Measurements from ENCODE around the gene DIP2C.

Gene DIP2C

DNA sequence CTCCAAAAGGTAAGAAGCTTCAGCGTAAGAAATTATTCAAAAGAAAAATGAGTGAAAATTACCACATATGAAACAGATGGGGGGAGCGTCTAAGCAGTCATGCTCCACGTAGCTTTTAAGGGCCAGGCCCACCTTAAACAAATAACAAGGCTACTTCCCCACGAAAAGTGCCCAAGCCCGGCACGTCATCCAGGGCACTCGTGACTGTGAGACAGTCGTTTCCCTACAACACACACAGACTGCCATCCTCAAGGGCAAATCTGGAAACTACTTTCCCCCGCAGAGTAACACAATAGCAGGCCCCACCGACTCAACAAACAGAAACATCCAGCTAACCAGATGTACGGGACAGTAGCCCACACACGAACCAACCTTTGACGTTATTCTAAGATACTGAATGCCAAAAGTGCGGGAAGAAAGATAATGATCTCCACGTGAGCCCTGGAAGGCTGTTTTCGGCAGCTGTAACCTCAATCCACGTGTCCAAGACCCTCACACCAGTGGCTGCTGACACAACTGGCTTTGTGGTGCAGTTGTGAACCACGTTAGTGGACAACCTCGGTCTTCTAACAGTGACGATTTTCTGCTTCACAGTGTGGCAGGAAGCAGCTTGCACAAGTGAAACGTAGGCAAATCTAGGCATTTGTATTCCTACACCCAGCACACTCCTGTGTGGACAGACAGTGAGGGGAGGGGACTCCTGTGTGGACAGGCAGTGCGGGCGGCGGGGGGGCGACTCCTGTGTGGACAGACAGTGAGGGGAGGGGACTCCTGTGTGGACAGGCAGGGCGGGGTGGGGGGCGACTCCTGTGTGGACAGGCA is 302.5 kb downstream of the DIP2C start:
- DNase-seq, result peak; percentile 5

DNA sequence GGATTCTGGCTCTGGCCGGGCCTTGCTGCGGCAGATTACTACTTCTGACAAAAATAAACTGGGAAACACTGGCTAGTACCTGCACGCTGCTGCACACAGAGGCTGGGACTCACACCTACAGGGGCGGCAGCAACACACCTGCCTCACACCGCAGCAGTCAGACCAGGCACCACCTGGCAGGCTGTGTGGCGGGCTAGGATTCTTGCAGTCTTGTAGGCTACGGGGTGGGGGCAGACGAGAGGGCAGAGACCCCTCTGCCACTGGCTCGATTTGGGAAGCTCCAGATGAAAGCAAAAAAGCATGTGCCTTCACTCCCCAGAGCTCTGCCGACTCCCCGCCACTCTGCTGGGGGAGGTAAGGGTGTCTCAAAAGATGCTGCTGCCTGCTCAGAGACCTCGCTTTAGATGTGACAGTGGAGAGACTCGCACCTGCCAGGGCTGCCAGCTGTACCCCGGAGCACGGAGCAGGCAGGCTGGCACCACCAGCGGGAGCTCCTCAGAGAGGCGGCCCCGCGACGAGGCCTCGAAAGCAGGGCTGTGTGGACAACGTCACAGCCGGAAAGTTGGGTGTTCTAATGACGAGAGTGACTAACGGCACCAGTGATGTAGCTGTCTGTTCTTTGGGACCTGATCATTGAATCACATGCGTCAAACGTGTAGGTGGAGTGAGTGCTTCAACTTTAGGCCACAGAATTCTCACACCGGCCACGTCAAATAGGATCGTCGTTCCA is 303.7 kb downstream of the DIP2C start:
- DNase-seq, result no peak

DNA sequence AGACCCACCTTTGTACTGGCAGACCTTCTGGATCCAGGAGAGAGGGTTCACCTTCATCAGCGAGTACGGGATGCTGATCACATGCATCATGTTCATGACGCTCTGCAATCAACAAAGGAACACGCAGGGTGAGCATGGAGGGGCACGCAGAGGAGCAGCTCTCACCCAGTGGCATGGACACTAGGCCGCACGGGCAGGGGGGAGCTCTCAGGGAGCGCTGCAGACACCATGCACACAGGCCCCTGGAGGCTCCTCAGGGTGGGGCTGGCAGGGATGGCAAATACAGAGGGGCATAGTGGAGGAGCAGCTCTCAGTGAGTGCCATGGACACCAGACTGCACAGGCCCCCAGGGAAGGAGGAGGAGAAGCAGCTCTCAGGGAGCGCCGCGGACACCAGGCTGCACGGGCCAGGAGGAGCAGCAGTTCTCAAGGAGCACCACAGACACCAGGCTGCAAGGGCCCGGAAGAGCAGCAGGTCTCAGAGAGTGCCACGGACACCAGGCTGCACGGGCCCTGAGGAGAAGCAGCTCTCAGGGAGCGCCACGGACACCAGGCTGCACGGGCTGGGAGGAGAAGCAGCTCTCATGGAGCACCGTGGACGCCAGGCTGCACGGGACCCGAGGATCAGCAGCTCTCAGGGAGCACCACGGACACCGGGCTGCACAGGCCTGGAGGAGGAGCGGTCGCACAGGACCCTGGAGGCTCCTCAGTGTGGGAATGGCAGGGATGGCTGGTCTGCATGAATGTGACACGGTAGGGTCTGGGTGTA is 304.7 kb downstream of the DIP2C start:
- DNase-seq, result no peak

DNA sequence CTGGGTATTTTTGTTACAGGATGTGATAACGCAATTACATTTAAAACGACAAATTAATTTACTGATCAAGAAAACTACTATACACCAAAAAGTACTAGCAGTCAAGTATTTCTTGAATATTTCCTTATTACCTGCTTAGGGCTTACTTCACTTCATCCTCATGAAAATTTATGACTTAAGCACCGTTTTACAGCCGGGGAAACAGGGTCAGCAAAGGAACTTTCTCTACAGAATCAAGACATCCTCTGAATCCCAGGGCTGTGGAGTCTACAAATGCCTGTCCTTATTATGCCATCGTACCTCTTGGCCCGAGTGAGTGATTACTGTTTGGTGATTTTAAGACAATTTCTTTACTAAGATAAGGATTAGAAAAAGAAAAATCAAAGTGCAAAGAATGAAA is 305.9 kb downstream of the DIP2C start:
- DNase-seq, result no peak

DNA sequence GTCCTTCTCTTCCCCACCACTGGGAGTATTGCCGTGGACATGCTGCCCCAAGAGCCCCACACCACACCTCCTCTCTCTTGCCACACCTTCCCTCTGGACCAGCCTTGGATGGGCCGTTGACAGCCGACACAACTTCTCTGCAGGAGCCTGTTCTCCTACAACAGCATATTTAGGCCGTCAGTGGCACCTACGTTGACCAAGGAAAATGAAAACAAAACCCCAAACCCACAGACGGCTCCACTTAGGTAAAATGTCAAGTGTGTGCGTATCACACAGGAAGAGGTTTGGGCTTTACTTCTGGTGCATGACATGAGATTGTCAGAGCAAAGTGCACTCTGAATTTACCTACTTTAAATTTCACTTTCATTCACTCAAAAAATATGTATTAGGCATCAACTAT is 307.7 kb downstream of the DIP2C start:
- DNase-seq, result no peak

DNA sequence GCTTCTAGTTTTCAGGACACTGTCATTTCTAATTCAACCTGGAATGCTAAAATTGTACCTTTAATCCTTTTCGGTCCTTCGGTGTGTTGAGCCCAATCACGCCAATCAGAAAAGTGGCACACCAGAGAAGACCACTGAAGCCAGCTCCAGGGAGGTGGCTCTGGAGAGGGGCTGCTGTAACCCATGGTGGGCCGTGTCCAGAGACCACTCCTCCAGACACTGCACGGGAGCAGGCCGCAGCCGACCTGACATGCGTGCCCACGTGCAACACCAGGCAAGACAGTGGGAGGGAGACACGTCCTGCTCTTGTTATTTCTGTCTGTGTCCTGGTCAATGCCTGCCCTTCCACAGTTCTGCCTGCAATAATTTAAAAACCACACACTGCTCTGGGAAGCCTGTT is 308.1 kb downstream of the DIP2C start:
- DNase-seq, result no peak

DNA sequence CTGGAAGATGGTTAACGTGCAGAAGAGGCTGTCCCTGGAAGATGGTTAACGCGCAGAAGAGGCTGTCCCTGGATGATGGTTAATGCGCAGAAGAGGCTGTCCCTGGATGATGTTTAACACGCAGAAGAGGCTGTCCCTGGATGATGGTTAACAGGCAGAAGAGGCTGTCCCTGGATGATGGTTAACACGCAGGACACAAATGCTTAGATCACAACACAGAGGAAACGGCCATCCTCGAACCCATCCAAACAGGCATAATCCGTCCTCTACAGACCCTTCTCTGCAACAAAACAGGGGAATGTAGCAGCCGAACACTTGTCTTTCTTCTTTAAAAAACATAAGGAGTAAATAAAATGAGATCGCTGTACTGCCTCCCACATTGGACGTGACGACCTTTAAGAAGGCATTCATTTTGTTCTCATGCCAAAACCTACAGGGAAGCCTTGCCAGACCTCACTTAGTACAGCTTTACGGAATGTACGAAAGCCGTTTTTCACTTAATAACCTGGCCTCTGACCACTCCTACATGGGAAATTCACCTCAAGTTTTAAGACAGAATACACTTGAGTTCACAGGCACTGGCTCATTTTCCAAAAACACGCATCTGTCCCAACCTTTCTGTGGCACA is 309.0 kb downstream of the DIP2C start:
- no peak for DNase-seq

DNA sequence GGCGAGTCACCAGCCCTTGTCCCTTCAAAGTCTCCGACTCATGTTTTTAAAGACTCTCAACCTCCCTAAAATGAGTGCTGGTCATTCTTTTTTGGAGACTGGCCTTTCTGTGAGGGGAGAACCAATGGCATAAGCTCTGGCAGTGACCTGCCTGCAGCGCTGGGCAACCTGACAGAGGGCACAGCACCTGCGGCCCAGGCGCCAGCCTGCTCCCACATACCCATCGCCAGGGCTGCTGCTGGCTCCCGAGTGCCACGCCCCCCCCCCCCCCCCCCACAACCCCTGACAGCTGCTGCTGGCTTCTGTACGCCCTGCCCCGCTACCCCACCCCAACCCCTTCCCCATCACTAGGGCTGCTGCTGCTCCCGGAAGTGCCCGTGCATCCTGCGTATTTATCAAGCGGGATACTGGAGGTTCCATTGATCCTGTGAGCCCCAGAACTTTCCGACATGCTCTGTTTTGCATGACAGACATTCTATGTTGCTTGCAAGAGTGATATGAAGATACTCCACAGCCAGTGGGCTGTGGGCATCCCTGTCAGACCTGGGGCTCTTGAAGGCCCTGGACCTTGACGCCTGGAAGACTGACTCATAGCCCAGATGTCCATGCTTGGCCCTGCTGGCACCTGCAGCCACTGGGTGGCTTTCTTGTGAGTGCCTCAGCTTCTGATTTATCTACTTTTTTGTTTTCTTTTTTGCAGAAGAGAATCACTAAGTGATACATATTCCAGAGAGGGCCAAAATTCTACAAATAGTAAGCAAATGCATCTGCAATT is 310.4 kb downstream of the DIP2C start:
- DNase-seq, result no peak

DNA sequence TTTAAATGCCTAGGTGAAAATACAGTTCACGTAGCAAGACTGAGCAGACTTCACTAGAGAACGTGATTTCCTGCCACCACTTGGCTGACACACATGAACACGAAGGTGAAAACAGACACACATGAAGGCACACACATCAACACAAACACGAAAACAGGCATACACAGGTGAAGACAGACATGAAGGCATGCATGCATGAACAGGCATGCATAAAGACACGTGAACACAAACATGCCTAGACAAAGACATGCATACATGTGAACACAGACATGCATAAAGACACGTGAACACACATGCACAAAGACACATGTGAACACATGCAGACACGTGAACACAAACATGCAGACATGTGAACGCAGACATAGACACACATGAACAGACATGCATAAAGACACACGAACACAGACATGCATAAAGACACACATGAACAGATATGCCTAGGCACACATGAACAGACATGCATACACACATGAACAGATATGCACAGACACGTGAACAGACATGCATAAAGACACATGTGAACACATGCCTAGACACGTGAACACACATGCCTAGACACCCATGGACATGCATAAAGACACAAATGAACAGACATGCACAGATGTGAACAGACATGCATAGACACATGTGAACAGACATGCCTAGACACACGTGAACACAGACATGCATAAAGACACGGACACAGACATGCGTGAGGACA is 311.1 kb downstream of the DIP2C start:
- no peak for DNase-seq

DNA sequence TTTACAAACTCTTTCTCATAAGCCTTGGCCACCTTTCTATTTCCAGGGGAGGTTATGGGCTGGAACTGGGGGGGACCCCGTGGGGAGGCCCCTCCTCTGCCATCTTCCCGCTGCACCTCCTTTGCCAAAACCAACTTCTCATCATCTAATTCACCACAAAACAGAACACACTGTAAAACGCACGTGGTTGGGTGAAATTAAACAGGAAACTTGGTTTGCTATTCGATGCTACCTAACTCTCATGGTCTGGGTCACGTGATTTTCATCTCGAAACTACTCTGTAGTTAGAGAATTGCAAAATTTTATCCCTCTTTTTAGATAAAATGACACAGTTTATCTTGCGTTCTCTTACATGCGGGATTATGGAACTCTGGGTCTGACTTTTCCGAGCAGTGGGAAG is 312.2 kb downstream of the DIP2C start:
- DNase-seq, result no peak

DNA sequence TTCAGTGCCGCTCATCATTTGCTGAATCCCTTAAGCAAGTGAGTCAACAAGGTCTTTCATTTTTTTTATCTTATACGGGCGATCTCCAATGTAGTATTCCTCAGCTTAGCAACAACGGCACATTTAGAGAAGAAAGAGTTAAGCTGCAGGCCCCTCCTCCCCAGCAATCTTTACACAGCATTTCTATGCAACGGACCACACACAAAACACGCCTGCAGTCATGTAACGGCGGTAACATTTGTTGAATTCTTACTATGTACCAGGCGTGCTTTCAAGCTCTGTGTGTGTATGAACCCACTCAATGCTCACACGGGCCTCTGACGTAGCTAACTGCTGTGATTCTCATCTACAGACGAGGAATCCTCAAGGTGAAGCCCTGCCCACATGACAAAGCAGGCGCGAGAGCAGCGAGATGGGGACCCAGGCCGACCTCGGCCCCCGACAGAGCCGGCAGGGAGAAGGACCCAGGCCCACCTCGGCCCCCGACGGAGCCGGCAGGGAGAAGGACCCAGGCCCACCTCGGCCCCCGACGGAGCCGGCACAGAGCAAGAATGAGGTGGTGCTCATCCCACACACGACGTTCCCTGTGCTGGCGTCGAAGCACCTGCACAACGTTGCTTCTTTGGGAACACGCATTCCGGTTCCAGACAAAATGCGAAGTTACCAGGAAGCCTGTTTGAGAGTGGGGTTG is 313.5 kb downstream of the DIP2C start:
- DNase-seq, result no peak

DNA sequence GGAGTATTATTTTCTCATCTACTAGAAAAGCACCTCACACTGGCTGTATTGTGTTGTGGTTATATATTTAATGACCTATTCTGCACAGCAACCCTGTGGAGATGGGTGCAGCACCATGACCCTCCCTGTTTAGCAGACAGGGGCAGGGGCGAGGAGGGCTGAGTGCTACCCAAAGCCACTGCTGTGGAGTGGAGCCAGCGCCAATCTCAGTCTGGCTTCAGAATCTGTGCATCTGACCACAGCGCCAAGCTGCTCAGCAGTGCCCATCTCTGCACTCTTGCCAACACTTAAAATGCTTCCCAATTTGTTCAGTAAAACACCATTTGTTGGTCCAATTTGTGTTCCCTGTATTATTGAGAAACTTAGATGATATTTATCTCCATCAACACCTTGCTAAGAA is 315.1 kb downstream of the DIP2C start:
- DNase-seq, result no peak

DNA sequence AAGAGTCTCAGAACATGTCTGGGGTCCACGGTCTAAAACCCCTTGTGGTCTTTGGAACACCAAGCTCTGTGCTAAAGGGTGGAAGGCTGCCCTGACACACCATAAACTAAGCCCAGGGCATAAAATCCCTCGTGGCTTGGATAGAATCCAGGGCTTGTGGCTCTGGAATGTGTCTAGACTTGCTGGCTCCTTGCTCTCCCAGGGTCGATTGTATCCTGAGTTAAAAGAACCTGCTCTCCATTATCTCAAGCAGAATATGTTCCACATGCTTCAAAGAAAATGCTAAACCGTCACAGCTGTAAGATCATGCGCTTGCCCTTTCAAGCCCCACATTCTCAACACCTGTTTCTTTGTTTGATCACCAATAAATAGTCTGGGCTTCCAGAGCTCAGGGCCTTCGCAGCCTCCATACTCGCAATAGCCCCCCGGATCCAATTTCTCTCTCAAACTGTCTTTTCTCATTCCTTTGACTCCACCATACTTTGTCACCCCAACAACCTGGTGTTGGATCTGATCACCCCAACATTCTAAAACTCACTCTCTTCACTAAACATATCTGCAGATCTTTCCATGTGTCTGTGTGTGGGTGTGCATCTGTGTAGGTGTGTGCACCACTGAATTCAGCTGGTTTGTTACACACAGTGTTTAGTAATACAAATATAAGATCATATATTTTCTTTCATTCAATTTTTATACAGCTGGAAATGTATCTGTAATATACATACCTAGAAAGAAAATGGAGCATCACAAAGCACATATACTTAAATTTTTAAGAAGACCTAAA is 315.8 kb downstream of the DIP2C start:
- DNase-seq, result no peak

DNA sequence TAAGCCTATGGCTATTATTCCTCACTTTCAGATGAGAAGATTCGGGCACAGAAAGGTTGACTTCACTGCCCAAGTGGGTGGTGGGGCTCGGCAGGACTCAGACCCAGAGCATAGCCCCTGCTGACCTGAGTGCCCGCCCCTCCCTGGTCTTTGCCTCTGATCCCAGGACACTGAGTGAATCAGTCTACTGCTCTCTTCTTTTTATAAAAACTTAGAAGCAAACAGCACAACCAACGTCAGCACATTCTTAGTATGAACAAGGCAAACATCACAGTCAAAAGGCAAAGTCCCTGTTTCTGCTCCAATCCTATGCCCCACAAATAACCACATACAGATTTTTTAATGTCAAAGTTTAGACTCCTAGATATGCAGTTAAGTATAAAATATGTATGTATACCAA is 316.5 kb downstream of the DIP2C start:
- DNase-seq, result no peak

DNA sequence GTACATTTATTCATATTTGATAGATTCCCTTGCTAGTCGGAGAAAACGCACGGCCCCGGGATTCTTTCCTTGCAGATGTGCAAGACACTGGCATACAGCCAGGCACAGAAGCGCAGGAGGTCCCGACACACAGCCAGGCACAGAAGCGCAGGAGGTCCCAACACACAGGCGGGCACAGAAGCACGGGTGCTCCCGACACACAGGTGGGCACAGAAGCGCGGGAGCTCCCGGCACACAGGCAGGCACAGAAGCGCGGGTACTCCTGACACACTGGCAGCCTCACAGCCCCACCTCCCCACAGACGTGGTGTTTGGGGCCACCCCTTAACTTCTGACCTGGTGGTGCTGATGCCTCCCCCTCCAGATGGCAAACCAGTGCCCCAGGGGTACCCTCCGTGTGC is 316.9 kb downstream of the DIP2C start:
- no peak for DNase-seq

DNA sequence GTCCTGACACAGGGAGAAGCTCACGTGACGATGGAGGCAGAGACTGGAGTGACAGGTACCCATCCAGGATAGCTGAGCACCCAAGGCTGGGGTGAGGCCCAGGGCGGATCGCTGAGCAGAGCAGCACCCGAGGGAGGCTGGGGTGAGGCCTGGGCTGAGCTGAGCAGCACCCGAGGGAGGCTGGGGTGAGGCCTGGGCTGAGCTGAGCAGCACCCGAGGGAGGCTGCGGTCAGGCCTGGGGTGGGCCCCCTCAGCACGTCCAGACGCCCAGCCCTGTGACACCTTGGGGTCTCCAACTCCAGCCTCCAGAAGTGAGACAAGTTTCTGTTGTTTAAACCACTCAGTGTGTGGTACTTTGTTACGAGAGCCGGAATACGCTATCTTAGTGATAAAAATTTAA is 318.0 kb downstream of the DIP2C start:
- DNase-seq, result no peak

DNA sequence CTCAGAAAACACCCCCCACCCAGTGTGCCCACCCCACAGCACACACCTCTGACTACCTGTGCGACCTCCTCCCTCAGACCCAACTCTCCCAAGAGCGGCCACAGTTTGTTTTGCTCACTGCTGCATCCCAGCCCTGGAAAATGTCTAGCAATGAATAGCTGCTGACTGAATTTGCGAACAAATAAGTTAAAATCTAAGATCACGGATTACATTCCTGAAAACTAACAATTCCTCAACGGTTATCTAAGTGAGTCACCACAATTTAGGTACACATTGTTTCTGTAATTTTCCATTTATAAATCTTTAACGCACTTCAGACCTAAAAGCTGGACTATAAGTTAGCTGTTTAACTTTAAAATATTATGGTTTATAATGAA is 319.0 kb downstream of the DIP2C start:
- DNase-seq, result no peak

DNA sequence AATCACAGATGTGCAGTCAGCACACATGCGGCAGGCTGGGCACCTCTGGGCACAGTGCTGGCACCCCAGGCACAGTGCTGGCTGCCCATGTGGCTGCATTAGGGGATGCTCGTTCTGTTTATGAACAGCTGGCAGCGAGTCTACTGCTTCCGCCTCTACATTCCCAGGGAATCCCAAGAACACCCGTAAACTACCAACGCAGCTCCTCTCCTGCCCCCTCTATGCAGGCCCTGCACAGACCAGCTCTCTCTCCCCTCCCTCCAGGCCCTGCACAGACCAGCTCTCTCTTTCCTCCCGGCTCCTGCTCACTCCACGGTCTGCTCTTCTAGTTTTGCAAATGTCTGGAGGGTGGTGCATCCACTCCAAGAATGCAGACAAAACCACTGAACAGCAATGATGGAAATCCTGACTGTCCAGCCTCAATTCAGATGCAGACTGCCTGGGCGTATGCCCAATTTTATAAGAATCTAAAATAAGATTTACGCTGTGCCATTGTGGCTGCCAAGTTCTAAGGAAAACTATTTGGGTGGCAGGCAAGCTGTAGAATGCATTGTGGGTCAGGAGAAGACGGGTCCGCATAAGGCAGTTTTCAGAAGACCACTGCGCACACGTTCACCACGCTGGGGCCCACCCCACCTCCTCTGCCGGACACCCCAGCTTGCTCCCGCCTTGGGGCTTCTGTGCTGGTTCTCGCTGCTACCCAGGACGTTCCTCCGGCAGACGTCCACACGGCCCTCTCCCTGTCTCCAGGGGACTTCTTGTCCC is 319.6 kb downstream of the DIP2C start:
- no peak for DNase-seq

DNA sequence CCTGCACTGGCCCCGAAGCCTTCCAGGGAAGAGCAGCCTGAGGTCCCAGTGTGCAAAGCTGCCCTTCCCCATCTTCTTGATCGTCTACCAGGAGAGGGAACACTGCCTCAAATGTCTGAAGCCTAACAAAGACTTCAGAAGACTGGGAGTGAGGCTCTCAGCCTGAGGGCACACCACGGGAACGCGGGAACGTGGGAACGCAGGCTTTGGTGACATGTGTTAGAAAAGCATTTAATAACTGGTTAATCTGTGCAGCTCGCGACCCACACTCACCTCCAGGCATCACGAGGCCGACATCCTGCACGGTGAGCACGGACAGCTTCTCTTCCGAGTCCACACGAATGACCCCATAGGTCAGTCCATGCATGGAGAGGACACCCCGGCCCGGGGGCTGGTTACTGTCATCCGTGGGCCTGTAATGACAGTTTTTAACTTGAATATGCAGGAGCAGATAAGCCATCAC is 320.2 kb downstream of the DIP2C start:
- no peak for DNase-seq

Data from suppressor macrophage treated with lipopolysaccharide for 4 hours (primary cell).